Right lobe of liver (tissue), 6 donors: ENCODE measurements around the gene UGT1A9. TPM values are rescaled to one million over a fixed set of nuclear protein-coding genes. Genes with fewer than 3 reads are reported as not detected.

Experiments
- ATAC-seq, 4 donors: fragments of 200-7000 bp; cut with Tn5 transposase; one replicate each; pipeline ENCODE4 v1.9.1; 2020; ENCODE audit warnings: mild to moderate bottlenecking in 4 of 4, moderate library complexity in 4 of 4
- DNase-seq, 3 donors: peaks; one replicate each; pipeline ENCODE4 v3.0.0-alpha.2; 2020
- H3K27ac ChIP-seq, 3 donors: fragments of 200-600 bp; one replicate each; pipeline ENCODE4 v1.8.0; 2022
- H3K27me3 ChIP-seq, 2 donors: fragments of 200-600 bp; one replicate each; pipeline ENCODE4 v1.8.0; 2022
- H3K36me3 ChIP-seq, 4 donors: fragments of 200-600 bp; sonication (generic) in 1 of 4; one replicate each; pipeline versions ENCODE4 v1.5.1 to v1.8.0; 2017 to 2022; ENCODE audit warnings: control low read depth in 1 of 4
- H3K4me1 ChIP-seq, 4 donors: fragments of 200-600 bp; sonication (generic) in 1 of 4; one replicate each; pipeline versions ENCODE4 v1.5.1 to v1.8.0; 2017 to 2022; ENCODE audit warnings: control low read depth in 1 of 4
- H3K4me3 ChIP-seq, 3 donors: fragments of 200-600 bp; one replicate each; pipeline ENCODE4 v1.8.0; 2022
- H3K9me3 ChIP-seq, 4 donors: fragments of 200-600 bp; sonication (generic) in 1 of 4; one replicate each; pipeline versions ENCODE4 v1.5.1 to v1.8.0; 2017 to 2022; ENCODE audit warnings: control low read depth in 1 of 4
- POLR2A ChIP-seq: fragments of 450-650 bp; IDR thresholded peaks from one replicate; pipeline ENCODE4 v1.6.1; 2017; ENCODE audit warnings: antibody characterized with exemption, mild to moderate bottlenecking
- WGBS: methylation state at CpG from one replicate; pipeline ENCODE4 v1.1.6; 2018; ENCODE audit warnings: low coverage, low lambda C conversion rate; ENCODE audit not compliant: insufficient coverage; ENCODE audit errors: missing lambda C conversion rate; 5-methylcytosine and 5-hydroxymethylcytosine counted together
- intact Hi-C, 2 donors: fragments of 100-400 bp; cut with DNase I; formaldehyde crosslinking; loops; one replicate each; pipeline versions ENCODE4 v1.11.2 to v1.14.1; 2022
- total RNA-seq, 6 experiments: library from RNA; depleted of rRNA in 2 of 6; stranded (reverse); fragments of >200 nt in 2 of 6; fragmentation: NEBNext Ultra II Directional in 3 of 6; extraction: Animal tissue kit (Norgen Biotek cat#: 25700) in 3 of 6; gene quantifications; one replicate each; pipeline versions ENCODE4 v1.1.0 to v1.2.4, GENCODE V29; 2016 to 2023
- TF ChIP-seq, protein P1 (sequence below), 4 donors: fragments of 200-600 bp in 3 of 4; fragments of 450-650 bp in 1 of 4; IDR thresholded peaks; one replicate each; pipeline versions ENCODE4 v1.5.1 to v1.8.0; 2016 to 2022; ENCODE audit warnings: antibody characterized with exemption in 4 of 4, mild to moderate bottlenecking in 2 of 4
- donor health status: DM: no; HTN: yes; CAD: no.
- donor health status: DM: no; HTN: no; CAD: no.
- donor health status: DM: no; HTN: no; CAD: no.
- donor health status: DM: no; HTN: yes; CAD: no.
- donor health status: DM: no; HTN: yes; CAD: no.

UGT1A9 gene
- total RNA-seq, 6 experiments from 2014 or later = 91.6 to 365 (median 108) TPM

DNA sequence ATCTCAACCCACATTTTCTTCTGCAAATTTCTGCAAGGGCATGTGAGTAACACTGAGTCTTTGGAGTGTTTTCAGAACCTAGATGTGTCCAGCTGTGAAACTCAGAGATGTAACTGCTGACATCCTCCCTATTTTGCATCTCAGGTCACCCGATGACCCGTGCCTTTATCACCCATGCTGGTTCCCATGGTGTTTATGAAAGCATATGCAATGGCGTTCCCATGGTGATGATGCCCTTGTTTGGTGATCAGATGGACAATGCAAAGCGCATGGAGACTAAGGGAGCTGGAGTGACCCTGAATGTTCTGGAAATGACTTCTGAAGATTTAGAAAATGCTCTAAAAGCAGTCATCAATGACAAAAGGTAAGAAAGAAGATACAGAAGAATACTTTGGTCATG is 96.4 kb downstream of the UGT1A9 start:
- Histone ChIP-seq H3K27me3 (no peaks in the 10 kb centered on the region), H3K4me1 (peaks cover 0 to 10% (median 4%) of the 10 kb centered on the region in 4 donors), H3K36me3 (peaks cover 0 to 67% (median 24%) of the 10 kb centered on the region in 4 donors), H3K9me3 (no peaks in the 10 kb centered on the region), H3K27ac (no peak overlapping the region), H3K4me3 (no peak overlapping the region)
- DNase-seq = no peak
- TF ChIP-seq, protein P1, sequence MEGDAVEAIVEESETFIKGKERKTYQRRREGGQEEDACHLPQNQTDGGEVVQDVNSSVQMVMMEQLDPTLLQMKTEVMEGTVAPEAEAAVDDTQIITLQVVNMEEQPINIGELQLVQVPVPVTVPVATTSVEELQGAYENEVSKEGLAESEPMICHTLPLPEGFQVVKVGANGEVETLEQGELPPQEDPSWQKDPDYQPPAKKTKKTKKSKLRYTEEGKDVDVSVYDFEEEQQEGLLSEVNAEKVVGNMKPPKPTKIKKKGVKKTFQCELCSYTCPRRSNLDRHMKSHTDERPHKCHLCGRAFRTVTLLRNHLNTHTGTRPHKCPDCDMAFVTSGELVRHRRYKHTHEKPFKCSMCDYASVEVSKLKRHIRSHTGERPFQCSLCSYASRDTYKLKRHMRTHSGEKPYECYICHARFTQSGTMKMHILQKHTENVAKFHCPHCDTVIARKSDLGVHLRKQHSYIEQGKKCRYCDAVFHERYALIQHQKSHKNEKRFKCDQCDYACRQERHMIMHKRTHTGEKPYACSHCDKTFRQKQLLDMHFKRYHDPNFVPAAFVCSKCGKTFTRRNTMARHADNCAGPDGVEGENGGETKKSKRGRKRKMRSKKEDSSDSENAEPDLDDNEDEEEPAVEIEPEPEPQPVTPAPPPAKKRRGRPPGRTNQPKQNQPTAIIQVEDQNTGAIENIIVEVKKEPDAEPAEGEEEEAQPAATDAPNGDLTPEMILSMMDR (IDR thresholded peaks at IDR 0.05) = no peak
- TF ChIP-seq POLR2A = no peak
- intact Hi-C loops = no loop called here
- 69% methylated on average over 4 of the region's 4 CpGs for WGBS
- ATAC-seq = no peak

DNA sequence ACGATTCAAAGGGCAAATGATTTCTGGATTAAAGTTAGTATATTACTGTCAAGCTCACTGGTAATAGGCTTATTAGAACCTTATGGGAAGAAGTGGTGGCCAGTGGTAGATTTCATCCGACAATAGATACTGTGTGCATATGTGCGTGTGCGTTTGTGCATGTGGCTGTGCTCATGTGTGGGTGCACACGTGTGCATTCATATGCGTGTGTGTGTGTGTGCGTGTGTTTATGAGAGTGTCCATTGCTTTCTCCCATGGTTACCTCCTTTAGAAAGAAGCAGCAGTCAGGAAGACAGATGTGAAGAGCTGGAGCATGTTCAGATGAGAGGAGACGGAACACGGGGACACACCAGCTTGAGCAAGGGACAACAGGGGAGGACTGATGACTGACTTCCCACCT is 97.6 kb downstream of the UGT1A9 start:
- intact Hi-C loops = no loop called here
- H3K9me3 ChIP-seq = no peaks in the 10 kb centered on the region

DNA sequence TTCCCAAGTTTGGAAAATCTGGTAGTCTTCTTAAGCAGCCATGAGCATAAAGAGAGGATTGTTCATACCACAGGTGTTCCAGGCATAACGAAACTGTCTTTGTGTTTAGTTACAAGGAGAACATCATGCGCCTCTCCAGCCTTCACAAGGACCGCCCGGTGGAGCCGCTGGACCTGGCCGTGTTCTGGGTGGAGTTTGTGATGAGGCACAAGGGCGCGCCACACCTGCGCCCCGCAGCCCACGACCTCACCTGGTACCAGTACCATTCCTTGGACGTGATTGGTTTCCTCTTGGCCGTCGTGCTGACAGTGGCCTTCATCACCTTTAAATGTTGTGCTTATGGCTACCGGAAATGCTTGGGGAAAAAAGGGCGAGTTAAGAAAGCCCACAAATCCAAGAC is 100.5 kb downstream of the UGT1A9 start:
- Histone ChIP-seq H3K36me3 (peaks cover 0 to 68% (median 24%) of the 10 kb centered on the region in 4 donors), H3K9me3 (no peaks in the 10 kb centered on the region), H3K4me1 (no peaks in the 10 kb centered on the region), H3K4me3 (no peak overlapping the region), H3K27ac (no peak overlapping the region), H3K27me3 (no peaks in the 10 kb centered on the region)
- intact Hi-C loops = no loop called here
- DNase-seq = no peak
- TF ChIP-seq, protein P1 (IDR thresholded peaks at IDR 0.05) = no peak
- TF ChIP-seq POLR2A = no peak
- 68% methylated on average over 6 of the region's 16 CpGs for WGBS
- peak in 1 of 4 donors; percentile 11 for ATAC-seq

More for the DNA sequence above, 97.6 kb downstream of the UGT1A9 start:
- Histone ChIP-seq H3K4me1 (peaks cover 0 to 10% (median 4%) of the 10 kb centered on the region in 4 donors), H3K36me3 (peaks cover 0 to 76% (median 24%) of the 10 kb centered on the region in 4 donors), H3K27ac (no peak overlapping the region), H3K4me3 (no peak overlapping the region), H3K27me3 (no peaks in the 10 kb centered on the region)
- TF ChIP-seq POLR2A = no peak
- TF ChIP-seq, protein P1 (IDR thresholded peaks at IDR 0.05) = no peak
- 64% methylated on average over 2 of the region's 9 CpGs for WGBS
- ATAC-seq = no peak
- no peak for DNase-seq

DNA sequence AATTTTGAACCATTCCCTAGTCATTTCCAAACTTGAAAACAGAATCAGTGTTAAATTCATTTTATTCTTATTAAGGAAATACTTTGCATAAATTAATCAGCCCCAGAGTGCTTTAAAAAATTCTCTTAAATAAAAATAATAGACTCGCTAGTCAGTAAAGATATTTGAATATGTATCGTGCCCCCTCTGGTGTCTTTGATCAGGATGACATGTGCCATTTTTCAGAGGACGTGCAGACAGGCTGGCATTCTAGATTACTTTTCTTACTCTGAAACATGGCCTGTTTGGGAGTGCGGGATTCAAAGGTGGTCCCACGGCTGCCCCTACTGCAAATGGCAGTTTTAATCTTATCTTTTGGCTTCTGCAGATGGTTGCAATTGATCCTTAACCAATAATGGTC is 100.9 kb downstream of the UGT1A9 start:
- no peaks in the 10 kb centered on the region for H3K4me1 ChIP-seq
- ATAC-seq (no peak), DNase-seq (no peak)
- peaks cover 0 to 64% (median 24%) of the 10 kb centered on the region in 4 donors for H3K36me3 ChIP-seq
- H3K4me3 ChIP-seq = no peak overlapping the region
- 81% methylated on average over 4 of the region's 5 CpGs for WGBS
- TF ChIP-seq POLR2A = no peak
- TF ChIP-seq, protein P1 (IDR thresholded peaks at IDR 0.05) = no peak
- no peaks in the 10 kb centered on the region for H3K27me3 ChIP-seq
- intact Hi-C loops = no loop called here
- no peaks in the 10 kb centered on the region for H3K9me3 ChIP-seq
- H3K27ac ChIP-seq = no peak overlapping the region

DNA sequence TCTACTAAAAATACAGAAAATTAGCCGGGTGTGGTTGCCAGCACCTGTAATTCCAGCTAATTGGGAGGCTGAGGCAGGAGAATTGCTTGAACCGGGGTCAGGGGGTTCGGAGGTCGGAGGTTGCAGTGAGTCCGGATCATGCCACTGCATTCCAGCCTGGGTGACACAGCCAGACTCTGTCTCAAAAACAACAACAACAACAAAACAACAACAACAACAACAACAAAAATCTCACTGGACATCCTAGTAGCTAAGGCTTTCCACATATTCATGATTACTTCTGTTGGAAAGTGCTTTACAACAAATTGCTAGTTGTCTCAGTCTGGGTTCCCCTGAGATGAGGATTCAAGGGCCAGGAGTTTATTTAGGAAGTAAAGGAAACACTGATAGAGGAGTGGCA is 102.2 kb downstream of the UGT1A9 start:
- no peak for DNase-seq

More for the DNA sequence above, 102.2 kb downstream of the UGT1A9 start:
- intact Hi-C loops = no loop called here
- H3K27ac ChIP-seq = no peak overlapping the region
- no peaks in the 10 kb centered on the region for H3K9me3 ChIP-seq
- no peaks in the 10 kb centered on the region for H3K4me1 ChIP-seq
- TF ChIP-seq, protein P1 (IDR thresholded peaks at IDR 0.05) = no peak
- TF ChIP-seq POLR2A = no peak
- no peak for ATAC-seq
- H3K36me3 ChIP-seq = peaks cover 0 to 51% (median 18%) of the 10 kb centered on the region in 4 donors
- H3K27me3 ChIP-seq = no peaks in the 10 kb centered on the region
- 87% methylated on average over 5 of the region's 5 CpGs for WGBS
- no peak overlapping the region for H3K4me3 ChIP-seq
